GM12891 (cell line): ENCODE results near the gene APOBEC3F.
"Not testable (repeated sequence)": the region's sequence is repeated elsewhere in the genome, so short reads cannot be mapped to it uniquely, and the experiment has no call there.

ENCODE experiments used
- POLR2A ChIP-seq: IDR thresholded peaks from 2 replicates; pipeline ENCODE4 v1.6.1; 2011; ENCODE audit warnings: low read depth, low read length, control low read depth
- POLR2AphosphoS5 ChIP-seq: IDR thresholded peaks from 2 replicates; pipeline ENCODE4 v1.6.1; 2011; ENCODE audit warnings: low read depth, low read length, control low read depth
- SPI1 ChIP-seq: IDR thresholded peaks from 2 replicates; pipeline ENCODE4 v1.6.1; 2011; ENCODE audit warnings: low read depth, low read length, control low read depth
- TAF1 ChIP-seq: IDR thresholded peaks from 2 replicates; pipeline ENCODE4 v1.6.1; 2011; ENCODE audit warnings: low read depth, low read length, control low read depth

DNA sequence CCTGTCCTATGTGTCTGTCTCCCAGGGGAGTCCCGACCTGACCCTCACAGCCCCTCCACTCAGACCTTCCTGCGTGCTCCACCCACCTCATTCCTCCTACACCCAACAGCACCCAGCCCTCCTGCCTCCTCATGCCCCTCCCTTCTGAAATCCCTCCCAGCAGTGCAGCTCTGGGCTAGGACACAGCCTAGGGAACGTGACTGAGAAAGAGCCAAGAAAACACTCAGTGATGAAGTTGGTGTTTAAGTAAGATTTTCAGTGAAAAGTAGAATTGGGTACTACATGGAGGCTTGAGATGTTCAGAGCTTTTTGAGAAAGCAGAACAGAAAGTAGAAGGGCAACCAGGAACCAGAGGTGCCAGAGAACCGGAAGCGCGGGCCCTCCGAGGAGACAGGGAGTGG lies 31.9 kb downstream of the APOBEC3F start:
- TF ChIP-seq TAF1, POLR2A, POLR2AphosphoS5: not testable (repeated sequence)
- peak; percentile 90 for TF ChIP-seq SPI1
